HG03565 (cell line): ENCODE measurements around the gene SRRM2.
"Not testable (repeated sequence)": the region's sequence is repeated elsewhere in the genome, so short reads cannot be mapped to it uniquely, and the experiment has no call there.

ENCODE experiments used
- ATAC-seq: cut with Tn5 transposase; IDR thresholded peaks from one replicate; pipeline ENCODE4 v1.9.1; 2021; ENCODE audit warnings: mild to moderate bottlenecking, moderate library complexity; ENCODE audit not compliant: unreplicated experiment

Gene SRRM2

DNA sequence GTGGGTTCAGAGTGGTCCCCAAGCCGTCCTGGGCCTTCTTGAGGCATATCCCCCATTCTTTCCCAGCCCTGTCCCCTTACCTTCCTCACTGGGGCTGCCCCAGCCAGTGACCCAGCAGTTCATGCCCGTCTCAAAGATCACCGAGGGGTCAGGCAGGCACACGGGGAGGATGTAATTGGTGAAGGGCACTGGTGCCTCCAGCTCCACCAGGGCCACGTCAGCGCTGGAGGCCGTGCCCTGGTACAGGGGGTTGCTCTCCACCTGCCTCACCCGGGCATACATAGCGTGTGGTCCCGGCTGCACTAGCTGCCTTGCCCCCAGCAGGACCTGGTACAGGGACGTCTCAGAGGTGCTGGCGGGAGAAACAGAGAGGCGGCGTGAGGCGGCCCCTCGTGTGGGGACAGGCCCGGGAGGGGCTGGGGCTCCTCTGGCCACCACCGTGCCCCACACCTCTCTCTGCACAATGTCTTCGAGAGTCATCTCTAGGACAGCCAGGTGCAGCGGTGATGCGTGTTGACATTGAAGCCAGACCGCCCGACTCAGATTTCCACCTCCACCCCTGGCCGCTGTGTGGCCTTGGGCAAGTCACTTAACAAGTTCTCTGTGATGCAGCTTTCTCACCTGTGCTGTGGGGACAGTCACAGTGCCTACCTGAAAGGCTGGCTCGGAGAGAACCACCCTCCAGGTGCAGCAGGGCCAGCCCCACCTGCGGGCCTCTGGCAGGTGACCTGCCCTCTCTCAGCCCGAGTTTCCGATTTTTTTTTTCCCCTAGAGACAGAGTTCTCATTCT, 38.3 kb upstream of the SRRM2 start:
- ATAC-seq, result no peak

DNA sequence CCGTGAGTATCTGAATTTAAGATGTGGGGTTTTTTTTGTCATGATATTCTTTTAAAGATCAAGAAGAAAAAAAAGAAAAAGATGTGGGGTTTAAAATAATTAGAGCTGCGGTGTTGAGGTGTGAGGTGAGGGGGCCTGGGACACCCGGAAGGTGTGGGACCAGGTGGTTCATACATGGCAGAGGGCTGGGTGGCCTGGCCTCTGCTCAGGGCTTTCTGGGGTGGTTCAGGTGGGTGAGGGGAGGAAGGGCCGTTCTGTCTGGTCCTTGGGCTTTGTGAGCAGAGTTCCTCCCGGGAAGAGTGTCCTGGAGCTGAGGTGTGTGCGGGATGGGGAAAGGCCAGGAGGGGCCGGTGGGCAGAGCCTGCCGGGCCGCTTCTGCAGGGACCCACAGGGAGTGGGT, 37.4 kb upstream of the SRRM2 start:
- no peak for ATAC-seq

DNA sequence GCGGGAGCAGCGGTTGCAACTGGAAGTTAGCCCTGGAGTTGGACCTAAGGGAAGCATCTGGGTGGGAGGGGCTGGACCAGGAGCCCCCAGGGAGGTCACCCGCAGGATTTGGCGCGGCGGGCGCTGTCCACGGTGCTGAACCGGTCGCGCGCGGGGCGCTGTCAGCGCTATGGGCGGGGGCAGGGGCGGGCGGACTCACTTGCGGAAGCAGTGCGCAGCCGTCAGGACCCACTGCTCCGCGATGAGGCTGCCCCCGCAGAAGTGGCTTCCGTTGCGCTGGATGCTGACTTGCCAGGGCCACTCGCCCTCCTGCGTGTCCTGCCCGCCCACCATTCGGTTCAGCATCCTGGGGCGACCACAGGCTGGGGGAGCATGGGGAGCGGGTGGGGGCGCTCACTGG, 36.9 kb upstream of the SRRM2 start:
- ATAC-seq, result no peak

DNA sequence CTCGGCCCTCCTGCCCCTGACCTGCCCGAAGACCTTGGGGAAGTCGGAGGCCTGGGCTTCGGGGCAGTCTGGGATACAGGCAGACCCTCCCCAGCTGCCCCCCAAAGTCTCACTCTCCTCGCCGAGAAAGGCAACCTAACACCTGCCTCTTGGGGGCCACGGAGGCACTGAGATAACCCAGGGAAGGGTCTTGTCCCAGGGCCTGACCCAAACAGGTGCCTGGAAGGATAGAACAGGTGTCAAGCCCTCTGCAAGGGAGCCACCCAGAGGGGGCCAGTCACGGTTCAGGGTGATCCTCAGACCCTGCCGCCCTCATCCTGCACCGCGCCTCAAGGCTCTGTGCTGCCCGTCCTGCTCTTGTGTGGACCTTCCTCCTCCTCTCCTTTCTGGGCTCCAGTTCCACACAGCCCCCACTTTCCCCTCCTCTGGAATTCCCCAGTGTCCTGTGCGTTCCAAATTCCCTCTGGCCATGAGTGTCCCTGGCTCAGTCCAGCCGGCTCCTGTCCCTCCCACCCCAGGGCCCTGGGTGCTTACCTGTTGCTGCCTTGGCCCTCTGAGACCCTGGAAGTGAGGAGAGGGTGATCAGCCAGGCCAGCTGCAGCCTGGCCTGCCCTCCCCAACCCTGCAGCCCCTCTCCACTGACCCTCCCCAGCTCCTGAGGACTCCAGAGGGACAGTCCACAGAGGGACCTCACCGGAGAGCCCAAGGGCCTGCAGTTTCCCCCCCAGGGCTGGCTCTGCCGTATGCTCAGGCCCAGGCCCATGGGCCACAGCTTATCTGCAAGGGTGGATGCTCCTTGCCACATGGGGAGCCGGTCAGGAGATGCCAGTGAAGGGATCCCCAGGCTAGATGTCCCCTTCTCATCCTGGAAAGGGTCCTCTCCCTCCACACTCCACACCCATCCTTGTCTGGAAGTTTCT, 36.2 kb upstream of the SRRM2 start:
- ATAC-seq, result no peak

DNA sequence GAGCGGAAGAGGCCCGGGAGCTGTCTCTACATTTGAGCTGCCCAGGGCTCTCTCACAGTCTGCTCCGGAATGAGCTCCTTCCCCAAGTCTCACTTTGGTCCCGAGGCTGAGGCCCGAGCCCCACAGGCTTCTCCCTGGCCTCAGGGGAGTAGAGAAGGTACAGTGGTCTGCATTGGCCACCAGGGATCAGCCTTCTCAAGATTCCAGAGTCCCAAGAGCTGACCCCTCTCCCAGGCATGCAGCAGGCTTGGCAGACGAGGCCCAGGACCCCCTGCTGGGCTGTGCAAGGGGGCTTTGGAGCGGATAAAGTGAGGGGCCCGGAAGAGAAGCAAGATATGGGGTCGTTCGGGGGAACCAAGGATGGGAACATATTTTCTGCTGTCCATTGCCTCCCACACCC, 35.5 kb upstream of the SRRM2 start:
- no peak for ATAC-seq

DNA sequence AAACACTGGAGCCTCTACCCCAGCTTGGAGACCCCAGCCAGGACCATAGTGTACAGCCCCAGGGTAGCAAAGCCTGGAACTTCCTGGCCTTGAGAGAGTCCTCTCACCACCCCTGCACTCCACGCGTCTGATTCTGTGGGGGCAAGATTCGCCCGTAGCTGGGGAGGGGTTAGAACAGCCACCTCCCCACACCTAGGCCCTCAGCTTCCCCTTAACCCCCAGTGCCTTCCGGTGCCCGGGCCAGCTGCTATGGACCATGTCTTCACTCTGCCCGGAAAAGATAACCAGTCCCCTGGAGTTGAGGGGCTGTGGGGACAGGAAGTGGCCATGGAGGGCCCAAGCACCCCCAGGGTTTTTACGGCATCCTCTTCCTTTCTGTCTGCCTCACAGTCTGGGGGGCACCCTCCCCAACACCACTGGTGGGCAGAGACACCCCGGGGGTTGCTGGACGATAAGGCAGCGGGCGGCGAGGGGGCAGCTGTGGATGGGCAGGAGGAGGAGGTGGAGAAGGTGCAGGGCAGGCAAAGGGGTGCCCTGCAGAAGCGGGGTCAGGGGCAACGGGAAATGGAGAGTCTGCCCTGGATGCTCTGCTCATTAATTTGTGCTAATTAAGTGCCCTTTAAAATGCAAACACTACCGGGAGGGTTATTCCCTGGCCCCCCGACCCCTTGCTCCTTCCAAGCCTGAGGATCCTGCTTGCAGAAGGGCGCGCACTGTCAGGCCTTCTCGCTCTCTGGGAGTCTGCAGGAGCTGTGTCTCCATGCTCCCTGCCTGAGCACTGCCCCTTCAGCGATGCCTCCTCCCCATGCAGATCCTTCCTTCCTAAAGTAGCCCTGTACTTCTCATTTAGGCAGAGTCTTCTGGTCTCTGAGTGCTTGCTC, 34.8 kb upstream of the SRRM2 start:
- ATAC-seq, result no peak

DNA sequence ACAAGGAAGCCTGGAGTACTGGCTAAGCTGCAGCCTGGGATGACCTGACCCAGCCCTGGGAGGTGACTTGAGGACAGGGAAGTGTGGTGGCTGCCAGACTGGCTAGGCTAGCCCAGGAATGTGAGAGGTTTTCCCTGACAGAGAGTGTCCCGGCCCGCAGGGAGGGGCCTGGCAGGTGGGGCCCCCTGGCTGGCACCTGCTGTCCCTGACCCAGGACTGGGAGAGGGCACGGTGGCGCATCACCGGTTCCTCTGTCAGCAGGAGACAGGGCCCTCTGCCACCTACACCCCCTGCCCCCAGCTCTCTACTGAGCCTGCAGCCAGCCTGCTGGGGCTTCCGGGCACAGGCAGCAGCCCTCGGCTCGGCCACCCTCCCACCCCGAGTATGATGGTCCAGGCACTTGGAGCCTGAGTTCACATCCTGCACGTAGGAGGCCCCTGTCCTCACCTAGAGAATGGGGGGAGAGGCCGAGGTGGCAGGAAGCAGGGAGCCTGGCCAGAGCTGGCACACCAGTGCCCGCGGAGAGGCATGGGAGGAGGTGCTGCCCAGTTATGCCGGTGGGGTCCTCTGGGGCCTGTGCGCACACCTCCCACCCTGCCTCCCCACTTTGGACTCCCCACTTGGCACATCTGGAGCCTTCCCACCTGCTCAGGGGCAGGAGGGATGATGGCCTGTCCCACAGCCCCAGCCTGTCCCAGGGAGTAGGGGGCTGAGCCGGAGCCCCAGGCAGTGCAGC, 32.9 kb upstream of the SRRM2 start:
- no peak for ATAC-seq

DNA sequence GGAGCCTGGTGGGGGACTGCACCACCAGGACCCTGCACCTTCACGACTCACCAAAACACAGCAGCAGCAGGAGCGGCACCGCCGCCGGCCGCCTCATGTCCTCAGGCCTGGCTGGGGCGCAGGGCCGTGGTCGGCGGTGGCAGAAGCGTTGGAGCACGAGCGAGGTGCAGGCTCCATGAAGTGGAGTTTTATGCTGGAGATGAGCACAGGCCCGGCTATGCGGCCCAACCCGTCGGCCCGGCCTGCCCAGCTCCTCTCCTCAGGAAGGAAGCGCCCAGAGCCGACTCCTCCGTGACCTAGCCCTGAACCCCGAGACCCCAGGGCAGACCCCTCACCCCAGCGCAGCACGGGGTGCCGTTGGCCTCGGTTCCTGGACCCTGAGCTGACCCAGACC, 32.4 kb upstream of the SRRM2 start, which contains the start of gene PRSS27:
PRSS27 (minus strand) TSS at position 161 of the 394 bp plus-strand sequence; CDS start at position 97, 64 bp downstream.
- ATAC-seq, result no peak

DNA sequence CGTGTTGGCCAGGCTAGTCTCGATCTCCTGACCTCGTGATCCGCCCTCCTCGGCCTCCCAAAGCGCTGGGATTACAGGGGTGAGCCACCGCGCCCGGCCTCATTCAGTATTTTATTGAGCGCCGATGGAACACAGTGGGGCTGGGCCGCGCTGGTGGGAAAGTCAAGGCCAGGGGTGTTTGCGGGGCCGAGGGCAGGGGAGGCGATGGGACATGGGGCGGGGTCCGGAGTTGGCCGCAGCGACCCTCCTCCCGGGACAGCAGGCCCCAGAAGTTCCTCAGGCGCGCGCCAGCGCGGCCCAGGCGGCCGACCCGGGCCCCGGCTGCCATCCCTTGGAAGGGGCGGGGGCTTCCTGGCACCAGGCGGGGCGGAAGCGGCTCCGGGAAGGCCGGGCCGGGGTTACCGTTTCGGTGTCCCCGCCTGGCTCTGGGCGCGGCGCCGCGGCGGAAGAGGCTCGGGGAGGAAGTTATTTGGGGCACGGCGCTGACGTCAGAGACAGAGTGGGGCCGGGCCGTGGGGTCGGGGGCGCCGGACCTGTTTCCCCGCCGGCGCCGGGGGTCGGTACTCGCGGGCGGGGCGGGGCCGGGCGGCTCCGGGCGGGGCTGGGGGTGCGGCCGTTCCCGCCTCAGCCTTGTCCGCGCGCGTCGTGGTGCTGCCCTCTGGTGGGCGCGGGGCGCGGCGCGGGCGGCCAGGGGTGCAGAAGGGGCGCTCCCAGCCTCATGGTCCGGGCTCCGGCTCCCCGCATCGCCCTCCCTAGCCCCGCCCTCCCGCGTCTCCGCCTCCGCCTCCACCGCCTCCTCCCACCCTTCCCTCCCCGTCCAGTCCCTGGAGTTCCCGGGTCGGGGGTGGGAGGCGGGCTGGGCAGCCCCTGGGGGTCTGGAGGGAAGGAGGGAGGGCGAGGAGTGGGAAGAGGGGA, 31.5 kb upstream of the SRRM2 start:
- ATAC-seq, result peak; percentile 81

DNA sequence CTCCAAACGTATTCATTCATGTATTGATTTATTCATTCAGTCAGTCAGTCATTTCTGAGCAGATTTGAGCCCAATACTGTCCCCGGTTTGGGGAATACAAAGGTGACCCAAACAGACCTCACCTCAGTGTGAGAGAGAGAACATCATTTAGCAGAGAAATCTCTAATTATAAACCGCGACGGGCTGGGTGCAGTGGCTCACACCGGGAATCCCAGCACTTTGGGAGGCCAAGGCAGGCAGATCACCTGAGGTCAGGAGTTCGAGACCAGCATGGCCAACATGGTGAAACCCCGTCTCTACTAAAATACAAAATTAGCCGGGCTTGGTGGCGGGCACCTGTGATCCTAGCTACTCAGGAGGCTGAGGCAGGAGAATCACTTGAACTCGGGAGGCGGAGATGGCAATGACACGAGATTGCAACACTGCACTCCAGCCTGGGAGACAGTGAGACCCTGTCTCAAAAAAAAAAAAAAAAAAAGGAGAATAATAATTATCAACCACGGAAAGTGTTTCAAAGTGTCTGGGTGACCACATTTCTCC, 30.7 kb upstream of the SRRM2 start:
- ATAC-seq, result not testable (repeated sequence)

DNA sequence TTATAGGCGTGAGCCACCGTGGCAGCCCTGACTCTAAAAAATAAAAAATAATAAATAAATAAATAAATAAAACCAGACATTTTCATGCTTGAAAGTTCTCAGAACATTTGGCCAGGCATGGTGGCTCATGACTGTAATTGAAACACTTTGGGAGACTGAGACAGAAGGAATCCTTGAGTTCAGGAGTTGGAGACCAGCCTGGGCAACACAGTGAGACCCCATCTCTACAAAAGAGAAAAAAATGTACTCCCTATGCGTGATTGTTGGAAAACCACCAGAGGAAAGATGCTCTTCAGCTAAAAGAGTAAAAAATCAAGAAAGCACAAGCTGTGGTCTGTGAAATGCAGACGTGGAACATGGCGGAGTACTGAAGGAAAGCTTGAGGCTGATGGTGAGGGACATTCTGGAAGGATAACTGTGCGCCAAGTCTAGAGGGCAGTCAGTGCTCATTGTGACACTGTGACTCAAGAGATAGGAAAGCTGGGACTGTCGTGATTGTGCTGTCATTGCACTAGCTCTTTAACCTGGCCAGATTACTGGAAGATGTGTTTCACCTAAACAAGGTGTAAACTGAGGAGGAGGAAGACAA, 28.3 kb upstream of the SRRM2 start:
- ATAC-seq, result no peak

DNA sequence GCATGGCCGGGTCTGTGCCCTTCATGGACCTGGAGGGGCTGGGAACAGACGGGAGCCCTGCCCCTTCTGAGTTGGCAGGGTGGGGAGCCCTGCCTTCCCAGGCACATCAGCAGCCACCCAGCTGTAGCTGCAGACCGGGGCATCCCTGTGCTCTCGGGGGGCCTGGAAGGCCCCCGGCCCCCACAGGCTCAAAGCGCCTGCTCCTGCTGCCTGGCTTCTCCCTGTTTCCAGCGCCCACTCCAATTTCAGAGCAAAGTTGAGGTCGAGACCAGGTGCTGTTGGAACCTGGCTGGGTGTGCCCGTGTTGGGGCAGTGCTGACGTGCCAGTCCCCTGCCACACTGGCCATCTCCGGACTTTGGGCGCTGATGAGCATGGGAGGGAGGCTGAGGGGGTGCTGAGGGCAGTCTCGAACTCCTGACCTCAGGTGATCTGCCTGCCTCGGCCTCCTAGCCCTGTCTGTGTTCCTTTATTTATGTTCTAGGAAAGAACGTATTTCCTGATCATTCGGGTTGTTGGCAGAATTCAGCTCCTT, 27.6 kb upstream of the SRRM2 start:
- no peak for ATAC-seq

DNA sequence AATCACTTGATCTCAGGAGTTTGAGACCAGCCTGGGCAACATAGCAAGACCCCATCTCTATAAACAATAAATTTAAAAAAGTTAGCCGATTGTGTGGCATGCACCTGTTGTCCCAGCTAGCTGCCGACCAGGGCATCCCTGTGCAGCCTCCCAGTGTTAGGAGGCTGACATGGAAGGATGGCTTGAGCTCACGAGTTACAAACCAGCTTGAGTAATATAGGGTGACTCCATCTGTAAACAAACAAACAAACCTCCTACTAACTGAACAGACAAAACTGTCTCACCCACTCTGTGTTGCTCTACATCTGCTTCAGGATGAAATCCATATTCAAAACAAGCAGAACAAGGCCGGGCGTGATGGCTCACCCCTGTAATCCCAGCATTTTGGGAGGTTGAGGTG, 25.5 kb upstream of the SRRM2 start:
- no peak for ATAC-seq

DNA sequence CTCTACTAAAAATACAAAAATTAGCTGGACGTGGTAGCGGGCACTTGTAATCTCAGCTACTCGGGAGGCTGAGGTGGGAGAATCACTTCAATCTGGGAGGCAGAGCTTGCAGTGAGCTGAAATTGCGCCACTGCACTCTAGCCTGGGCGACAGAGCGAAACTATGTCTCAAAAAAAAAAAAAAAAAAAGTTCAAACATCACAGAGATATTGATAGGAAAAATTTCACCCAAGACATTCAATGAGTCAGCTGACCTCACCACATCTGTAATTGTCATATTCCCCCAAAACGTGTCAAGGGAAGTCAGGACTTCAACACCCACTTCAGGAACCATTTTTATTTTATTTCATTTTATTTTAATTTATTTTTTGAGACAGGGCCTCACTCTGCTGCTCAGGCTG, 24.4 kb upstream of the SRRM2 start:
- no peak for ATAC-seq

DNA sequence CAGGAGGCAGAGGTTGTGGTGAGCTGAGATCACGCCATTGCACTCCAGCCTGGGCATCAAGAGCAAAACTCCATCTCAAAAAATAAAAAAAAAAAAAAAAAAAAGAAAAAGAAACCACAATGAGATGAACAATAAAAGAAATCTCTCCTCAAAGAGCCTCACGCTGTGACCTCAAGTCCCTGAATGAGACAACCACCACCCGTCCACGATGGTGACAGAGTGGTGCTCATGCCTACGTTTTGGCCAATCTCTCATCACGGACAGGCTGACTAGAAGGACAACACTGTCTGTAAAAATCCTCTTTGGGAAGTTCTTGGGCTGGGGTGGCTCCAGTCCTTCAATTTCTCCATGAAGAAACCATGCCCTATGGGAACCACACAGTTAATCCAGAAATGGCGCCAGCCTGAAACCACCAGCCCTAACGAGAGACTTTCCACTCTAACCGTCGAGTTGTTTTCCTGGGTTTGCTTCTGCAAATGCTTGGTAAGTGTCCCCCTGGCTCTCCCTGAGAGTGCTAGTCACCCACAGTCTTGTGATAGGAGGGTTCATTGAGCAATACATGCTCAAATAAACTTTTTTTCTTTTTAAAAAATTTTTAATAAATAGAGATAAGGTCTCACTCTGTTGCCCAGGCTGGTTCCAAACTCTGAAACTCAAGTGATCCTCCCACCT, 17.5 kb upstream of the SRRM2 start:
- no peak for ATAC-seq

DNA sequence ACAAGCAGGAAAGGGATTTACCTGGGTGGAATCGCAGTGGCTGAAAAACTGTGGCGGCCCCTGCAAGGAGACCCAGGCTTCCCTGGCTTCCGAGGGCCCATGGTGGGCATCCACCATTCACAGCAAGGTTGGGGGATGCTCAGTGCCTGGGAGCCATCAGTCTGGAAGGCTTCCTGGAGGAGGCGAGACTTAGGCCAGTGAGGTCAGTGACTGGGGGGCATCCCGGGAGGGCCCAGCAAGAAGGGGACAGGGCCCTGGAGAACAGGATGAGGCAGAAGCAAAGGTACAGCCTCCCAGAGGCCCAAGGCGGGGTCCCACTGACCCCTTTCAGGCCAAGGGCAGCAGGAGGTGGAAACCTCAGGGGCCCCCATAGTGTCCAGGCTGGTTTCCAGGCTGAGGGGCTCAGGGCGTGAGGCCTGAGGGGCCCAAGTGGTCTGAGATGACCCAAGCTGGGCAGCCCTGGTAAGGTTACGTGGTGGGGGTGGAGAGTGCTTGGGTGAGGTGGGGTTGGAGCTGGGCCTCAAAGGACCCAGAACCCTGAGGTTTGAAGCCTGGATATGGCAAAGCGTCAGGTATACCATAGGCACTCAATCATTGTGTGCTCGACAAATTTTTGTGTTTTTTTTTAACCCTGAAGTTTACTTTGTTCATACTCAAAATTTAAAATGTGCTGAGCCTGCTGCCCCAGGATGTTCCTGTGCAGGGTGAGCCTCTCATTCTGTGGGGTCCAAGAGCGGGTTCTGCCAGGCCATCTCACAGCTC, 15.8 kb upstream of the SRRM2 start:
- no peak for ATAC-seq

DNA sequence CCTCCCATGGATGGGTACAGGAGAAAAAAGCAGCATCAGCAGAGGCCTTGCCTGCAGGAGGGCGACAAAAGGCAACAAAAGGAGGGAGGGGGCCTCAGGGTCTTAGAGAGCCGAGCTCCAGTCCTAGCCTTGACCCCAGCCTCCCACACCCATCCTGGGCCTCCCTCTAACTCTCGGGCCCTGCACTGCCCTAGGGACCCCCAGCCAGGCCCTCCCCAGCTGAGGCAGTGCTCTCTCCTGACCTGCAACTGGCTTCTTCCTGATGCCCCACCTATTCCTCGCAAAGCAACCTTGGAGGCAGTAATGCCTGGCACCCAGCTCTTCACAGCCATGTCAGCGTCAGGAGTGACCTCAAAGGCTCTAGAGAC, 15.2 kb upstream of the SRRM2 start:
- no peak for ATAC-seq
